ENCODE results near the gene PPP5C. TPM values are rescaled to one million over a fixed set of nuclear protein-coding genes. Genes with fewer than 3 reads are reported as not detected.
A peak's percentile ranks its signal among the peaks of the same experiment; 100 is the strongest.

Gene PPP5C
- 80.6 to 86.4 TPM (median 85.2 TPM) in 3 replicates for total RNA-seq

GRCh38 chr19:46346821-46347571 lies at the start of gene PPP5C:
TSS of gene PPP5C (plus strand) at chr19:46347087. CDS start at chr19:46347097, 10 bp downstream.
- Mint-ChIP-seq H3K9me3 (no peaks in the 10 kb centered on the region), H3K27me3 (ENCODE audit: low read depth) (no peaks in the 10 kb centered on the region)

DNA sequence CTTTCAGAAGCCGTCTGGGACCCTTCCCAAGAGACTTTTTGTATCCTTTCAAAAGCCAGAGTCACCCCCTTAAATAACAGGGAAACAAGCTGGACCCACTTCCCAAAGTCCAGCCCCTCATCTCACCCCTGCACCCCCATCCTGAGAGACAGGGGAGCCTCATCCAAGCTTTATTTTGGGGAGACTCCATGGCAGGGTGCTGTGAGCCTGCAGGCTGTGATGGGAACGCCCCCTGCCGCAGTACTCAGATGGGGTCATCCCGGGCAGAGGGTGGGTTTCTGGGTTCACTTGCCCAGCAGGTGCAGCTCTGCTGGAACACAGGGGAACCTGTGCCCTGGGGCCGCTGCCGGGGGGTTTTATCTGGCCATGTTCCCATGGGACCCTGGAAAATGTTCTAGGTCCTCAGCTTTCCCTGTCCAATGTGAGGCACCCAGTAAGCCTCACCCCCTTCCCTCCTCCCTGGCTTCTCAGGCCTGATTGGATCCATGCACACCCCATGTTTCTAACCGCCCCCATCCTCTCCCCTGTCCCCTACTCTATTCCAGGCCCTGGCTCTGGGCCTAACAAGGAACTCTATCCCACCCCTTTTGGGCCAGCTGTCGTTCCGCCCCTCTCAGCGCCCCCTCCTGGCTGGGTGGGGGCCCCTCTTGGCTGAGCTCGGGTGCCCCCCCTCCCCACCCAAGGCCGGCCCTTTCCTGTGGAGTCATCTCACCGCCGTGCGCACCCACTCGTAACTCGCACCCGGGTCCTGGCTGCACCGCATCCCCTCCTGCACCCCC lies 49.0 kb upstream of the PPP5C start:
- Mint-ChIP-seq H3K4me3 (peak overlapping the region; percentile 83), H3K27ac (peak overlapping the region; percentile 93), H3K36me3 (no peaks in the 10 kb centered on the region), H3K9me3 (no peaks in the 10 kb centered on the region), H3K4me1 (peaks cover 49% of the 10 kb centered on the region), H3K27me3 (ENCODE audit: low read depth) (peaks cover 3% of the 10 kb centered on the region)
- no peak for DNase-seq (ENCODE audit: low spot score in 2 of 2, unreplicated experiment in 2 of 2)
- TF ChIP-seq CTCF (IDR thresholded peaks at IDR 0.05; ENCODE audit: unreplicated experiment), result no peak

More at GRCh38 chr19:46346821-46347571, at the start of gene PPP5C:
- peak within 1 kb of the TSS; percentile 96 for H3K4me3 Mint-ChIP-seq
- peaks cover 39% of the 10 kb centered on the region for H3K4me1 Mint-ChIP-seq
- TF ChIP-seq CTCF (IDR thresholded peaks at IDR 0.05; ENCODE audit: unreplicated experiment), result peak; percentile 66
- DNase-seq (ENCODE audit: low spot score in 2 of 2, unreplicated experiment in 2 of 2), result peak; percentile 88 to 90
- H3K27ac Mint-ChIP-seq, result peak within 1 kb of the TSS; percentile 88
- peaks cover 15% of the 10 kb centered on the region for H3K36me3 Mint-ChIP-seq

DNA sequence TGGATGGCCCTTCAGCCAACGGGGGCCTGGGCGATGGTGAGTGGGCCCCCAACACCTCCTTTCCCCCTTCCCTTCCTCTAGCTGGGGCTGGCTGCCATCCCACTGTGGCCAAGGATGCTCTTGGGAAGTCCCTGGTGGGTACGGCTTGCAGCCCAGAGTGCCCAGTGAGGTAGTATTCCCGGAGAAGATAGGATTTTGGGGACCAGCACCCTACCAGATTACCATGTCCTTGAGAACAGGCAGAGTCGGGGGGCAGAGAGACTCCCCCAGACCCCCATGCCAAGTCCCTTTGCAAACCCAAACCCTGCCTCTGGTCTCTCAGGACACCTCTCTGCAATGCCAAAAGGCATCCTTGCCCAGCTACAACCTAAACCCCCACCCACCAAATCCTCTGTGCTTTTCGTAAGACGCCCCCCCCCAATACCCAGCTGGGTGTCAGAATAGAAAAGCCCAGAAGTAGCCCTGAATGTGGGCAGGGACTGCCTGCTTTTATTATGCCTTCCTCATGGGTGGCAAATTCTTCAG lies 48.3 kb upstream of the PPP5C start:
- peaks cover 55% of the 10 kb centered on the region for H3K4me1 Mint-ChIP-seq
- peak overlapping the region; percentile 83 for H3K4me3 Mint-ChIP-seq
- no peaks in the 10 kb centered on the region for H3K36me3 Mint-ChIP-seq
- no peak for DNase-seq (ENCODE audit: low spot score in 2 of 2, unreplicated experiment in 2 of 2)
- H3K27ac Mint-ChIP-seq, result peak overlapping the region; percentile 93
- peaks cover 3% of the 10 kb centered on the region for H3K27me3 Mint-ChIP-seq (ENCODE audit: low read depth)
- TF ChIP-seq CTCF (IDR thresholded peaks at IDR 0.05; ENCODE audit: unreplicated experiment), result no peak
- H3K9me3 Mint-ChIP-seq, result no peaks in the 10 kb centered on the region

- no peaks in the 10 kb centered on the region for H3K9me3 Mint-ChIP-seq
- H3K4me1 Mint-ChIP-seq, result peaks cover 59% of the 10 kb centered on the region
- peak overlapping the region; percentile 83 for H3K4me3 Mint-ChIP-seq
- H3K27ac Mint-ChIP-seq, result peak overlapping the region; percentile 93
- peaks cover 3% of the 10 kb centered on the region for H3K27me3 Mint-ChIP-seq (ENCODE audit: low read depth)
- TF ChIP-seq CTCF (IDR thresholded peaks at IDR 0.05; ENCODE audit: unreplicated experiment), result no peak
- DNase-seq (ENCODE audit: low spot score in 2 of 2, unreplicated experiment in 2 of 2), result peak; percentile 96 to 99
- no peaks in the 10 kb centered on the region for H3K36me3 Mint-ChIP-seq
Observed at GRCh38 chr19:46299004-46299509, 47.8 kb upstream of the PPP5C start.

GRCh38 chr19:46299695-46300094 lies 47.2 kb upstream of the PPP5C start:
- peaks cover 62% of the 10 kb centered on the region for H3K4me1 Mint-ChIP-seq
- no peak for TF ChIP-seq CTCF (IDR thresholded peaks at IDR 0.05; ENCODE audit: unreplicated experiment)
- peaks cover 6% of the 10 kb centered on the region for H3K36me3 Mint-ChIP-seq
- H3K9me3 Mint-ChIP-seq, result no peaks in the 10 kb centered on the region
- H3K27me3 Mint-ChIP-seq (ENCODE audit: low read depth), result no peaks in the 10 kb centered on the region
- H3K27ac Mint-ChIP-seq, result peak overlapping the region; percentile 93
- H3K4me3 Mint-ChIP-seq, result no peak overlapping the region
- DNase-seq (ENCODE audit: low spot score in 2 of 2, unreplicated experiment in 2 of 2), result no peak

Measured in mesothelial cell of epicardium (in vitro differentiated cells).